ENCODE results near the gene PIKFYVE. TPM values are rescaled to one million over a fixed set of nuclear protein-coding genes. Genes with fewer than 3 reads are reported as not detected.

PIKFYVE gene
- polyA plus RNA-seq, 3 donors = 6.9 to 7.4 (median 7.2) TPM

GRCh38 chr2:208280933-208281332, 14.9 kb downstream of the PIKFYVE start:
- WGBS, 3 donors = 58 to 87% (median 65%) methylated on average over 3 of the region's 3 CpGs
- no peak overlapping the region for H3K27ac ChIP-seq (ENCODE audit: low read depth, low read length)

- WGBS, 3 donors = 61 to 87% (median 65%) methylated on average over 4 of the region's 4 CpGs
- H3K27ac ChIP-seq (ENCODE audit: low read depth, low read length) = no peak overlapping the region
Observed at GRCh38 chr2:208285853-208286252, 19.8 kb downstream of the PIKFYVE start.

GRCh38 chr2:208294482-208295024, 28.5 kb downstream of the PIKFYVE start:
- no peak overlapping the region for H3K27ac ChIP-seq (ENCODE audit: low read depth, low read length)
- 81 to 84% (median 83%) methylated on average over 4 of the region's 4 CpGs for WGBS, 3 donors

- H3K27ac ChIP-seq (ENCODE audit: low read depth, low read length) = no peak overlapping the region
- 77 to 97% (median 86%) methylated on average over 4 of the region's 4 CpGs for WGBS, 3 donors
Observed at GRCh38 chr2:208295834-208296233, 29.8 kb downstream of the PIKFYVE start.

- 97 to 99% (median 98%) methylated on average over 2 of the region's 2 CpGs for WGBS, 3 donors
- no peak overlapping the region for H3K27ac ChIP-seq (ENCODE audit: low read depth, low read length)
Observed at GRCh38 chr2:208296610-208297009, 30.6 kb downstream of the PIKFYVE start.

- WGBS, 3 donors = 54 to 89% (median 60%) methylated on average over 1 of the region's 1 CpG
- H3K27ac ChIP-seq (ENCODE audit: low read depth, low read length) = no peak overlapping the region
Observed at GRCh38 chr2:208297961-208298360, 31.9 kb downstream of the PIKFYVE start.

GRCh38 chr2:208300847-208301618, 35.0 kb downstream of the PIKFYVE start:
- WGBS, 3 donors = 92 to 96% (median 95%) methylated on average over 5 of the region's 5 CpGs
- H3K27ac ChIP-seq (ENCODE audit: low read depth, low read length) = no peak overlapping the region

GRCh38 chr2:208304157-208304556, 38.1 kb downstream of the PIKFYVE start:
- H3K27ac ChIP-seq (ENCODE audit: low read depth, low read length) = no peak overlapping the region
- 95 to 96% (median 95%) methylated on average over 4 of the region's 4 CpGs for WGBS, 3 donors

GRCh38 chr2:208304695-208305094, 38.6 kb downstream of the PIKFYVE start:
- WGBS, 3 donors = 96 to 97% (median 97%) methylated on average over 4 of the region's 4 CpGs
- no peak overlapping the region for H3K27ac ChIP-seq (ENCODE audit: low read depth, low read length)

GRCh38 chr2:208306291-208306690, 40.2 kb downstream of the PIKFYVE start:
- WGBS, 3 donors = 91 to 100% (median 97%) methylated on average over 1 of the region's 1 CpG
- H3K27ac ChIP-seq (ENCODE audit: low read depth, low read length) = no peak overlapping the region

GRCh38 chr2:208311321-208311720, 45.3 kb downstream of the PIKFYVE start:
- WGBS, 3 donors = 82 to 85% (median 84%) methylated on average over 2 of the region's 2 CpGs
- no peak overlapping the region for H3K27ac ChIP-seq (ENCODE audit: low read depth, low read length)

GRCh38 chr2:208311954-208312353, 45.9 kb downstream of the PIKFYVE start:
- 88 to 94% (median 89%) methylated on average over 4 of the region's 4 CpGs for WGBS, 3 donors
- H3K27ac ChIP-seq (ENCODE audit: low read depth, low read length) = no peak overlapping the region

- WGBS, 3 donors = 69 to 81% (median 72%) methylated on average over 8 of the region's 8 CpGs
- H3K27ac ChIP-seq (ENCODE audit: low read depth, low read length) = no peak overlapping the region
Observed at GRCh38 chr2:208315081-208315788, 49.2 kb downstream of the PIKFYVE start.

- WGBS, 3 donors = 87 to 93% (median 89%) methylated on average over 2 of the region's 2 CpGs
- H3K27ac ChIP-seq (ENCODE audit: low read depth, low read length) = no peak overlapping the region
Observed at GRCh38 chr2:208318127-208318526, 52.1 kb downstream of the PIKFYVE start.

GRCh38 chr2:208319391-208319790, 53.3 kb downstream of the PIKFYVE start:
- 84 to 88% (median 86%) methylated on average over 2 of the region's 2 CpGs for WGBS, 3 donors
- H3K27ac ChIP-seq (ENCODE audit: low read depth, low read length) = no peak overlapping the region

- no peak overlapping the region for H3K27ac ChIP-seq (ENCODE audit: low read depth, low read length)
- WGBS, 3 donors = 40 to 68% (median 46%) methylated on average over 2 of the region's 2 CpGs
Observed at GRCh38 chr2:208320686-208321085, 54.6 kb downstream of the PIKFYVE start.

GRCh38 chr2:208326016-208326415, 60.0 kb downstream of the PIKFYVE start:
- 89 to 94% (median 92%) methylated on average over 4 of the region's 4 CpGs for WGBS, 3 donors
- H3K27ac ChIP-seq (ENCODE audit: low read depth, low read length) = no peak overlapping the region

- H3K27ac ChIP-seq (ENCODE audit: low read depth, low read length) = no peak overlapping the region
Observed at GRCh38 chr2:208329485-208329884, 63.4 kb downstream of the PIKFYVE start.

GRCh38 chr2:208334230-208334629, 68.2 kb downstream of the PIKFYVE start:
- H3K27ac ChIP-seq (ENCODE audit: low read depth, low read length) = no peak overlapping the region

- no peak overlapping the region for H3K27ac ChIP-seq (ENCODE audit: low read depth, low read length)
- WGBS, 3 donors = 53 to 75% (median 73%) methylated on average over 4 of the region's 4 CpGs
Observed at GRCh38 chr2:208346756-208347155, 80.7 kb downstream of the PIKFYVE start.
